Tibial artery (tissue), 4 donors: ENCODE measurements around the gene PSMD13.
"Not testable (repeated sequence)": the region's sequence is repeated elsewhere in the genome, so short reads cannot be mapped to it uniquely, and the experiment has no call there.

Source experiments
- DNase-seq, 2 donors: peaks; one replicate each; pipeline ENCODE4 v3.0.0-alpha.2; 2019
- H3K27ac ChIP-seq, 2 donors: fragments of 200-600 bp; sonication (generic) in 1 of 2; 1 replicate in 1 of 2; 2 replicates in 1 of 2; pipeline ENCODE4 v1.5.1; 2018 to 2019; ENCODE audit warnings: mild to moderate bottlenecking in 1 of 2
- H3K27me3 ChIP-seq, 2 donors: fragments of 200-600 bp; sonication (generic) in 1 of 2; one replicate each; pipeline versions ENCODE4 v1.5.1 to v1.6.0; 2016 to 2019
- H3K36me3 ChIP-seq, 3 donors: fragments of 200-600 bp; sonication (generic) in 2 of 3; one replicate each; pipeline ENCODE4 v1.5.1; 2016 to 2019; ENCODE audit warnings: mild to moderate bottlenecking in 2 of 3
- H3K4me1 ChIP-seq, 4 donors: fragments of 200-600 bp; sonication (generic) in 2 of 4; 1 replicate in 3 of 4; 2 replicates in 1 of 4; pipeline ENCODE4 v1.5.1; 2016 to 2019
- H3K4me3 ChIP-seq, 2 donors: fragments of 200-600 bp; sonication (generic) in 1 of 2; 1 replicate in 1 of 2; 2 replicates in 1 of 2; pipeline ENCODE4 v1.5.1; 2018 to 2019; ENCODE audit warnings: mild to moderate bottlenecking in 2 of 2
- H3K9me3 ChIP-seq, 3 donors: fragments of 200-600 bp; sonication (generic) in 1 of 3; one replicate each; pipeline ENCODE4 v1.5.1; 2016 to 2019
- intact Hi-C: fragments of 100-400 bp; cut with DNase I; formaldehyde crosslinking; loops from one replicate; pipeline ENCODE4 v1.15.0; 2023; ENCODE audit warnings: low total_unique reads
- TF ChIP-seq, protein P1 (sequence below), 2 experiments: fragments of 200-600 bp in 1 of 2; fragments of 450-650 bp in 1 of 2; IDR thresholded peaks; one replicate each; pipeline ENCODE4 v1.5.1; 2017 to 2019; ENCODE audit warnings: antibody characterized with exemption in 2 of 2, mild to moderate bottlenecking in 1 of 2, moderate library complexity in 1 of 2

Gene PSMD13

GRCh38 chr11:214083-214482, 22.7 kb upstream of the PSMD13 start:
- peaks cover 40 to 86% (median 72%) of the 10 kb centered on the region in 3 donors for H3K36me3 ChIP-seq
- H3K27me3 ChIP-seq = no peaks in the 10 kb centered on the region
- peaks cover 0 to 26% (median 20%) of the 10 kb centered on the region in 4 donors for H3K4me1 ChIP-seq
- no peak overlapping the region for H3K27ac ChIP-seq
- no peaks in the 10 kb centered on the region for H3K9me3 ChIP-seq
- no peak for DNase-seq
- TF ChIP-seq, protein P1, sequence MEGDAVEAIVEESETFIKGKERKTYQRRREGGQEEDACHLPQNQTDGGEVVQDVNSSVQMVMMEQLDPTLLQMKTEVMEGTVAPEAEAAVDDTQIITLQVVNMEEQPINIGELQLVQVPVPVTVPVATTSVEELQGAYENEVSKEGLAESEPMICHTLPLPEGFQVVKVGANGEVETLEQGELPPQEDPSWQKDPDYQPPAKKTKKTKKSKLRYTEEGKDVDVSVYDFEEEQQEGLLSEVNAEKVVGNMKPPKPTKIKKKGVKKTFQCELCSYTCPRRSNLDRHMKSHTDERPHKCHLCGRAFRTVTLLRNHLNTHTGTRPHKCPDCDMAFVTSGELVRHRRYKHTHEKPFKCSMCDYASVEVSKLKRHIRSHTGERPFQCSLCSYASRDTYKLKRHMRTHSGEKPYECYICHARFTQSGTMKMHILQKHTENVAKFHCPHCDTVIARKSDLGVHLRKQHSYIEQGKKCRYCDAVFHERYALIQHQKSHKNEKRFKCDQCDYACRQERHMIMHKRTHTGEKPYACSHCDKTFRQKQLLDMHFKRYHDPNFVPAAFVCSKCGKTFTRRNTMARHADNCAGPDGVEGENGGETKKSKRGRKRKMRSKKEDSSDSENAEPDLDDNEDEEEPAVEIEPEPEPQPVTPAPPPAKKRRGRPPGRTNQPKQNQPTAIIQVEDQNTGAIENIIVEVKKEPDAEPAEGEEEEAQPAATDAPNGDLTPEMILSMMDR (IDR thresholded peaks at IDR 0.05) = no peak
- intact Hi-C loops = loop anchor here (5.0 kb wide), 1 partner anchor 143 kb away; no protein-coding TSS in a partner anchor
- H3K4me3 ChIP-seq = no peak overlapping the region

GRCh38 chr11:215581-216037, 21.2 kb upstream of the PSMD13 start:
- H3K4me1 ChIP-seq = peaks cover 0 to 10% (median 5%) of the 10 kb centered on the region in 4 donors
- no peaks in the 10 kb centered on the region for H3K27me3 ChIP-seq
- H3K36me3 ChIP-seq = peaks cover 33 to 79% (median 62%) of the 10 kb centered on the region in 3 donors
- H3K27ac ChIP-seq = no peak overlapping the region
- no peak overlapping the region for H3K4me3 ChIP-seq
- DNase-seq = no peak
- TF ChIP-seq, protein P1 (IDR thresholded peaks at IDR 0.05) = no peak
- intact Hi-C loops = no loop called here
- no peaks in the 10 kb centered on the region for H3K9me3 ChIP-seq

- TF ChIP-seq, protein P1 (IDR thresholded peaks at IDR 0.05) = no peak
- Histone ChIP-seq H3K4me1 (peaks cover 0 to 3% (median 0%) of the 10 kb centered on the region in 4 donors), H3K27me3 (no peaks in the 10 kb centered on the region), H3K4me3 (no peak overlapping the region), H3K27ac (no peak overlapping the region), H3K36me3 (peaks cover 26 to 75% (median 55%) of the 10 kb centered on the region in 3 donors), H3K9me3 (no peaks in the 10 kb centered on the region)
- DNase-seq = no peak
- intact Hi-C loops = no loop called here
Measured at GRCh38 chr11:216081-216974, 20.4 kb upstream of the PSMD13 start.

GRCh38 chr11:217704-218103, 19.1 kb upstream of the PSMD13 start:
- DNase-seq = no peak
- no peak overlapping the region for H3K27ac ChIP-seq
- H3K27me3 ChIP-seq = no peaks in the 10 kb centered on the region
- H3K4me3 ChIP-seq = no peak overlapping the region
- H3K4me1 ChIP-seq = no peaks in the 10 kb centered on the region
- no peaks in the 10 kb centered on the region for H3K9me3 ChIP-seq
- TF ChIP-seq, protein P1 (IDR thresholded peaks at IDR 0.05) = no peak
- intact Hi-C loops = no loop called here
- peaks cover 12 to 74% (median 49%) of the 10 kb centered on the region in 3 donors for H3K36me3 ChIP-seq

GRCh38 chr11:218815-219593, 17.8 kb upstream of the PSMD13 start:
- no peaks in the 10 kb centered on the region for H3K9me3 ChIP-seq
- H3K4me3 ChIP-seq = no peak overlapping the region
- no peak overlapping the region for H3K27ac ChIP-seq
- H3K27me3 ChIP-seq = no peaks in the 10 kb centered on the region
- DNase-seq = no peak
- H3K36me3 ChIP-seq = peaks cover 7 to 69% (median 37%) of the 10 kb centered on the region in 3 donors
- intact Hi-C loops = no loop called here
- H3K4me1 ChIP-seq = no peaks in the 10 kb centered on the region
- TF ChIP-seq, protein P1 (IDR thresholded peaks at IDR 0.05) = no peak

GRCh38 chr11:220641-221215, 16.0 kb upstream of the PSMD13 start:
- H3K9me3 ChIP-seq = not testable (repeated sequence)

More at GRCh38 chr11:220641-221215, 16.0 kb upstream of the PSMD13 start:
- H3K4me1 ChIP-seq, H3K4me3 ChIP-seq, H3K27me3 ChIP-seq, H3K27ac ChIP-seq, intact Hi-C loops, DNase-seq: not testable (repeated sequence)
- peaks cover 0 to 56% (median 20%) of the 10 kb centered on the region in 3 donors for H3K36me3 ChIP-seq
